Measurements from ENCODE around the gene OR51S1.
"Not testable (repeated sequence)": the region's sequence is repeated elsewhere in the genome, so short reads cannot be mapped to it uniquely, and the experiment has no call there.

OR51S1 gene

GRCh38 chr11:4862447-4863236, 13.6 kb upstream of the OR51S1 start:
- no peak overlapping the region for H3K9ac ChIP-seq (ENCODE audit: low read depth, low read length)
- peak overlapping the region; percentile 84; the same call in 1 of the 2 replicates for H3K27ac ChIP-seq (ENCODE audit: low read depth, low read length)

GRCh38 chr11:4854286-4854685, 5.3 kb upstream of the OR51S1 start:
- not testable (repeated sequence) for H3K4me3 ChIP-seq (ENCODE audit: low read length); H3K9me3 ChIP-seq (ENCODE audit: insufficient read depth, low read depth, low read length); H3K9ac ChIP-seq (ENCODE audit: low read depth, low read length); H3K27me3 ChIP-seq (ENCODE audit: insufficient read depth, low read length); H3K36me3 ChIP-seq (ENCODE audit: insufficient read depth, low read length); H3K4me1 ChIP-seq (ENCODE audit: insufficient read depth, low read length); H3K27ac ChIP-seq (ENCODE audit: low read depth, low read length)
- 94% methylated on average over 7 of the region's 7 CpGs for WGBS

More at GRCh38 chr11:4862447-4863236, 13.6 kb upstream of the OR51S1 start:
- peaks cover 33% of the 10 kb centered on the region for H3K4me1 ChIP-seq (ENCODE audit: insufficient read depth, low read length)
- H3K36me3 ChIP-seq (ENCODE audit: insufficient read depth, low read length), result no peaks in the 10 kb centered on the region
- no peaks in the 10 kb centered on the region for H3K27me3 ChIP-seq (ENCODE audit: insufficient read depth, low read length)
- H3K9me3 ChIP-seq (ENCODE audit: insufficient read depth, low read depth, low read length), result no peaks in the 10 kb centered on the region
- H3K4me3 ChIP-seq (ENCODE audit: low read length), result peak overlapping the region; percentile 15; the same call in 1 of the 2 replicates

GRCh38 chr11:4851033-4851432, 2.0 kb upstream of the OR51S1 start:
- WGBS, result 79% methylated on average over 4 of the region's 4 CpGs
- H3K4me3 ChIP-seq (ENCODE audit: low read length), result no peak overlapping the region

GRCh38 chr11:4839851-4840549, 9.0 kb downstream of the OR51S1 start:
- Histone ChIP-seq H3K9me3 (ENCODE audit: insufficient read depth, low read depth, low read length) (no peaks in the 10 kb centered on the region), H3K9ac (ENCODE audit: low read depth, low read length) (no peak overlapping the region), H3K27me3 (ENCODE audit: insufficient read depth, low read length) (no peaks in the 10 kb centered on the region), H3K4me3 (ENCODE audit: low read length) (no peak overlapping the region), H3K27ac (ENCODE audit: low read depth, low read length) (no peak overlapping the region), H3K36me3 (ENCODE audit: insufficient read depth, low read length) (no peaks in the 10 kb centered on the region), H3K4me1 (ENCODE audit: insufficient read depth, low read length) (no peaks in the 10 kb centered on the region)
- WGBS, result 93% methylated on average over 2 of the region's 2 CpGs

More at GRCh38 chr11:4851033-4851432, 2.0 kb upstream of the OR51S1 start:
- Histone ChIP-seq H3K4me1 (ENCODE audit: insufficient read depth, low read length) (no peaks in the 10 kb centered on the region), H3K27me3 (ENCODE audit: insufficient read depth, low read length) (no peaks in the 10 kb centered on the region), H3K9me3 (ENCODE audit: insufficient read depth, low read depth, low read length) (no peaks in the 10 kb centered on the region), H3K9ac (ENCODE audit: low read depth, low read length) (no peak overlapping the region), H3K36me3 (ENCODE audit: insufficient read depth, low read length) (no peaks in the 10 kb centered on the region), H3K27ac (ENCODE audit: low read depth, low read length) (no peak overlapping the region)

- whole genome bisulfite sequencing, result 67% methylated on average over 2 of the region's 2 CpGs
- H3K27ac ChIP-seq (ENCODE audit: low read depth, low read length), result no peak overlapping the region
Observed at GRCh38 chr11:4830909-4831308, 18.1 kb downstream of the OR51S1 start.

GRCh38 chr11:4830346-4830745, 18.7 kb downstream of the OR51S1 start:
- H3K9me3 ChIP-seq (ENCODE audit: insufficient read depth, low read depth, low read length), result no peaks in the 10 kb centered on the region
- WGBS, result 94% methylated on average over 1 of the region's 1 CpG
- no peak overlapping the region for H3K4me3 ChIP-seq (ENCODE audit: low read length)
- no peaks in the 10 kb centered on the region for H3K4me1 ChIP-seq (ENCODE audit: insufficient read depth, low read length)
- H3K9ac ChIP-seq (ENCODE audit: low read depth, low read length), result no peak overlapping the region
- H3K27me3 ChIP-seq (ENCODE audit: insufficient read depth, low read length), result no peaks in the 10 kb centered on the region
- H3K27ac ChIP-seq (ENCODE audit: low read depth, low read length), result no peak overlapping the region
- no peaks in the 10 kb centered on the region for H3K36me3 ChIP-seq (ENCODE audit: insufficient read depth, low read length)

More at GRCh38 chr11:4830909-4831308, 18.1 kb downstream of the OR51S1 start:
- Histone ChIP-seq H3K9me3 (ENCODE audit: insufficient read depth, low read depth, low read length) (no peaks in the 10 kb centered on the region), H3K4me1 (ENCODE audit: insufficient read depth, low read length) (no peaks in the 10 kb centered on the region), H3K9ac (ENCODE audit: low read depth, low read length) (no peak overlapping the region), H3K4me3 (ENCODE audit: low read length) (no peak overlapping the region), H3K36me3 (ENCODE audit: insufficient read depth, low read length) (no peaks in the 10 kb centered on the region), H3K27me3 (ENCODE audit: insufficient read depth, low read length) (no peaks in the 10 kb centered on the region)

GRCh38 chr11:4826425-4826824, 22.6 kb downstream of the OR51S1 start:
- H3K4me3 ChIP-seq (ENCODE audit: low read length), result no peak overlapping the region
- H3K27me3 ChIP-seq (ENCODE audit: insufficient read depth, low read length), result no peaks in the 10 kb centered on the region
- H3K36me3 ChIP-seq (ENCODE audit: insufficient read depth, low read length), result no peaks in the 10 kb centered on the region
- H3K27ac ChIP-seq (ENCODE audit: low read depth, low read length), result no peak overlapping the region
- H3K9ac ChIP-seq (ENCODE audit: low read depth, low read length), result no peak overlapping the region
- no peaks in the 10 kb centered on the region for H3K9me3 ChIP-seq (ENCODE audit: insufficient read depth, low read depth, low read length)
- H3K4me1 ChIP-seq (ENCODE audit: insufficient read depth, low read length), result no peaks in the 10 kb centered on the region

- H3K4me3 ChIP-seq (ENCODE audit: low read length), result no peak overlapping the region
- H3K9me3 ChIP-seq (ENCODE audit: insufficient read depth, low read depth, low read length), result no peaks in the 10 kb centered on the region
- no peaks in the 10 kb centered on the region for H3K36me3 ChIP-seq (ENCODE audit: insufficient read depth, low read length)
- no peak overlapping the region for H3K9ac ChIP-seq (ENCODE audit: low read depth, low read length)
- no peak overlapping the region for H3K27ac ChIP-seq (ENCODE audit: low read depth, low read length)
- no peaks in the 10 kb centered on the region for H3K4me1 ChIP-seq (ENCODE audit: insufficient read depth, low read length)
- H3K27me3 ChIP-seq (ENCODE audit: insufficient read depth, low read length), result no peaks in the 10 kb centered on the region
Observed at GRCh38 chr11:4825132-4825531, 23.9 kb downstream of the OR51S1 start.

GRCh38 chr11:4821021-4821420, 28.0 kb downstream of the OR51S1 start, which contains the start of gene OR51F2:
Gene OR51F2, plus strand, starts transcription at chr11:4821321. Its CDS starts 101 bp downstream, at chr11:4821422.
- Histone ChIP-seq H3K36me3 (ENCODE audit: insufficient read depth, low read length) (no peaks in the 10 kb centered on the region), H3K27ac (ENCODE audit: low read depth, low read length) (no peak within 1 kb of the TSS), H3K27me3 (ENCODE audit: insufficient read depth, low read length) (no peaks in the 10 kb centered on the region), H3K9me3 (ENCODE audit: insufficient read depth, low read depth, low read length) (no peaks in the 10 kb centered on the region), H3K4me3 (ENCODE audit: low read length) (no peak within 1 kb of the TSS), H3K9ac (ENCODE audit: low read depth, low read length) (no peak within 1 kb of the TSS), H3K4me1 (ENCODE audit: insufficient read depth, low read length) (no peaks in the 10 kb centered on the region)
- 92% methylated on average over 1 of the region's 1 CpG for WGBS

- Histone ChIP-seq H3K27me3 (ENCODE audit: insufficient read depth, low read length) (no peaks in the 10 kb centered on the region), H3K27ac (ENCODE audit: low read depth, low read length) (no peak overlapping the region), H3K9ac (ENCODE audit: low read depth, low read length) (no peak overlapping the region), H3K4me3 (ENCODE audit: low read length) (no peak overlapping the region), H3K4me1 (ENCODE audit: insufficient read depth, low read length) (no peaks in the 10 kb centered on the region), H3K9me3 (ENCODE audit: insufficient read depth, low read depth, low read length) (no peaks in the 10 kb centered on the region), H3K36me3 (ENCODE audit: insufficient read depth, low read length) (no peaks in the 10 kb centered on the region)
- WGBS, result 100% methylated on average over 1 of the region's 2 CpGs
Observed at GRCh38 chr11:4809246-4809645, 39.8 kb downstream of the OR51S1 start.

GRCh38 chr11:4808476-4808875, 40.5 kb downstream of the OR51S1 start:
- Histone ChIP-seq H3K9me3 (ENCODE audit: insufficient read depth, low read depth, low read length) (no peaks in the 10 kb centered on the region), H3K27me3 (ENCODE audit: insufficient read depth, low read length) (no peaks in the 10 kb centered on the region)

More at GRCh38 chr11:4808476-4808875, 40.5 kb downstream of the OR51S1 start:
- no peaks in the 10 kb centered on the region for H3K4me1 ChIP-seq (ENCODE audit: insufficient read depth, low read length)
- no peak overlapping the region for H3K4me3 ChIP-seq (ENCODE audit: low read length)
- H3K9ac ChIP-seq (ENCODE audit: low read depth, low read length), result no peak overlapping the region
- whole genome bisulfite sequencing, result 86% methylated on average over 1 of the region's 1 CpG
- no peaks in the 10 kb centered on the region for H3K36me3 ChIP-seq (ENCODE audit: insufficient read depth, low read length)
- no peak overlapping the region for H3K27ac ChIP-seq (ENCODE audit: low read depth, low read length)
